Measurements from ENCODE around the gene EFL1. TPM values are rescaled to one million over a fixed set of nuclear protein-coding genes. Genes with fewer than 3 reads are reported as not detected.
A peak's percentile ranks its signal among the peaks of the same experiment; 100 is the strongest.

EFL1 gene
- total and polyA plus RNA-seq, 2 donors (not counting 1 experiment from before 2014, with no cell fraction given) = 19.1 to 29.9 TPM

GRCh38 chr15:82111918-82112317, 150.6 kb downstream of the EFL1 start:
- TF ChIP-seq CTCF (conservative IDR thresholded peaks at IDR 0.05 in 1 of 2, IDR thresholded peaks at IDR 0.05 in 1 of 2; ENCODE audit: low read depth in 1 of 2, low read length in 2 of 2) = no peak
- no peak for TF ChIP-seq EZH2 (IDR thresholded peaks at IDR 0.05; ENCODE audit: low read length, missing control alignments)
- no peak for DNase-seq (ENCODE audit: low read depth in 2 of 2)
- Histone ChIP-seq H3K4me1 (ENCODE audit: control insufficient read depth, extremely low read depth, insufficient read depth, low read length) (no peaks in the 10 kb centered on the region), H3K4me3 (replicated peaks in 1 of 4; ENCODE audit: control extremely low read depth in 1 of 4, insufficient read depth in 1 of 4, low read depth in 3 of 4, low read length in 4 of 4) (no peak overlapping the region), H2AFZ (ENCODE audit: low read length) (no peak overlapping the region), H3K9me3 (ENCODE audit: control insufficient read depth, insufficient read depth, low read depth, low read length) (no peaks in the 10 kb centered on the region), H3K79me2 (ENCODE audit: control insufficient read depth, insufficient read depth, low read length) (no peaks in the 10 kb centered on the region), H4K20me1 (ENCODE audit: control insufficient read depth, extremely low read depth, insufficient read depth, low read length) (no peaks in the 10 kb centered on the region), H3K9ac (ENCODE audit: insufficient read depth, low read length) (no peak overlapping the region), H3K27ac (ENCODE audit: insufficient read depth, low read length) (no peak overlapping the region), H3K4me2 (ENCODE audit: extremely low read depth, insufficient read depth, low read length) (no peak overlapping the region), H3K36me3 (ENCODE audit: control insufficient read depth, insufficient read depth, low read length) (no peaks in the 10 kb centered on the region), H3K27me3 (ENCODE audit: control insufficient read depth, insufficient read depth, low read length) (no peaks in the 10 kb centered on the region)

GRCh38 chr15:82110144-82110543, 152.4 kb downstream of the EFL1 start:
- H3K36me3 ChIP-seq (ENCODE audit: control insufficient read depth, insufficient read depth, low read length) = no peaks in the 10 kb centered on the region
- no peak overlapping the region for H3K4me3 ChIP-seq (replicated peaks in 1 of 4; ENCODE audit: control extremely low read depth in 1 of 4, insufficient read depth in 1 of 4, low read depth in 3 of 4, low read length in 4 of 4)
- DNase-seq (ENCODE audit: low read depth in 2 of 2) = no peak
- H4K20me1 ChIP-seq (ENCODE audit: control insufficient read depth, extremely low read depth, insufficient read depth, low read length) = no peaks in the 10 kb centered on the region
- no peak overlapping the region for H3K9ac ChIP-seq (ENCODE audit: insufficient read depth, low read length)
- H3K79me2 ChIP-seq (ENCODE audit: control insufficient read depth, insufficient read depth, low read length) = no peaks in the 10 kb centered on the region
- no peak overlapping the region for H3K27ac ChIP-seq (ENCODE audit: insufficient read depth, low read length)
- H3K27me3 ChIP-seq (ENCODE audit: control insufficient read depth, insufficient read depth, low read length) = no peaks in the 10 kb centered on the region
- no peak overlapping the region for H3K4me2 ChIP-seq (ENCODE audit: extremely low read depth, insufficient read depth, low read length)
- H3K4me1 ChIP-seq (ENCODE audit: control insufficient read depth, extremely low read depth, insufficient read depth, low read length) = peaks cover 5% of the 10 kb centered on the region
- H3K9me3 ChIP-seq (ENCODE audit: control insufficient read depth, insufficient read depth, low read depth, low read length) = no peaks in the 10 kb centered on the region
- H2AFZ ChIP-seq (ENCODE audit: low read length) = no peak overlapping the region
- TF ChIP-seq CTCF (conservative IDR thresholded peaks at IDR 0.05 in 1 of 2, IDR thresholded peaks at IDR 0.05 in 1 of 2; ENCODE audit: low read depth in 1 of 2, low read length in 2 of 2) (no peak), EZH2 (IDR thresholded peaks at IDR 0.05; ENCODE audit: low read length, missing control alignments) (no peak)

- Histone ChIP-seq H3K4me2 (ENCODE audit: extremely low read depth, insufficient read depth, low read length) (no peak overlapping the region), H3K4me1 (ENCODE audit: control insufficient read depth, extremely low read depth, insufficient read depth, low read length) (peaks cover 5% of the 10 kb centered on the region), H3K9ac (ENCODE audit: insufficient read depth, low read length) (no peak overlapping the region), H3K9me3 (ENCODE audit: control insufficient read depth, insufficient read depth, low read depth, low read length) (no peaks in the 10 kb centered on the region), H3K4me3 (replicated peaks in 1 of 4; ENCODE audit: control extremely low read depth in 1 of 4, insufficient read depth in 1 of 4, low read depth in 3 of 4, low read length in 4 of 4) (no peak overlapping the region), H3K27me3 (ENCODE audit: control insufficient read depth, insufficient read depth, low read length) (no peaks in the 10 kb centered on the region), H4K20me1 (ENCODE audit: control insufficient read depth, extremely low read depth, insufficient read depth, low read length) (no peaks in the 10 kb centered on the region), H3K27ac (ENCODE audit: insufficient read depth, low read length) (no peak overlapping the region), H3K79me2 (ENCODE audit: control insufficient read depth, insufficient read depth, low read length) (no peaks in the 10 kb centered on the region), H2AFZ (ENCODE audit: low read length) (no peak overlapping the region), H3K36me3 (ENCODE audit: control insufficient read depth, insufficient read depth, low read length) (no peaks in the 10 kb centered on the region)
- DNase-seq (ENCODE audit: low read depth in 2 of 2) = peak; percentile 38 to 48
- peak; percentile 83 to 90 for TF ChIP-seq CTCF (conservative IDR thresholded peaks at IDR 0.05 in 1 of 2, IDR thresholded peaks at IDR 0.05 in 1 of 2; ENCODE audit: low read depth in 1 of 2, low read length in 2 of 2)
- TF ChIP-seq EZH2 (IDR thresholded peaks at IDR 0.05; ENCODE audit: low read length, missing control alignments) = no peak
These were observed 153.9 kb downstream of the EFL1 start for GRCh38 chr15:82108489-82109078.

All from fibroblast of lung (primary cell).